Testis (tissue), 2 donors: ENCODE measurements around the gene GALNT17.

Experiments
- CTCF ChIP-seq, 3 experiments: fragments of 450-650 bp in 2 of 3; fragments of 200-600 bp in 1 of 3; sonication (generic) in 1 of 3; IDR thresholded peaks; one replicate each; pipeline ENCODE4 v1.5.1; 2016 to 2019; ENCODE audit warnings: antibody characterized with exemption in 3 of 3, mild to moderate bottlenecking in 2 of 3, moderate library complexity in 1 of 3
- POLR2A ChIP-seq: fragments of 450-650 bp; IDR thresholded peaks from one replicate; pipeline ENCODE4 v1.6.1; 2017; ENCODE audit warnings: antibody characterized with exemption, mild to moderate bottlenecking, moderate library complexity

GRCh38 chr7:71272509-71273490 lies 140.9 kb downstream of the GALNT17 start:
- TF ChIP-seq CTCF (IDR thresholded peaks at IDR 0.05), result no peak
- no peak for TF ChIP-seq POLR2A
